Transverse colon (tissue), 3 donors: ENCODE results near the gene PRKCA.

Source experiments
- CTCF ChIP-seq, 5 experiments: fragments of 200-600 bp in 3 of 5; fragments of 450-650 bp in 2 of 5; sonication (generic) in 3 of 5; IDR thresholded peaks; 1 replicate in 2 of 5; 2 replicates in 3 of 5; pipeline ENCODE4 v1.5.1; 2016 to 2017; ENCODE audit warnings: antibody characterized with exemption in 5 of 5, inconsistent platforms in 3 of 5, mild to moderate bottlenecking in 2 of 5, moderate library complexity in 1 of 5
- POLR2A ChIP-seq: fragments of 450-650 bp; IDR thresholded peaks from one replicate; pipeline ENCODE4 v1.6.1; 2016; ENCODE audit warnings: antibody characterized with exemption, mild to moderate bottlenecking, moderate library complexity

- TF ChIP-seq POLR2A (no peak), CTCF (IDR thresholded peaks at IDR 0.05) (no peak)
Measured at GRCh38 chr17:66308856-66309255, 6.4 kb downstream of the PRKCA start.
